ENCODE measurements around the gene CNR1.
"Not testable (repeated sequence)": the region's sequence is repeated elsewhere in the genome, so short reads cannot be mapped to it uniquely, and the experiment has no call there.

Gene CNR1

DNA sequence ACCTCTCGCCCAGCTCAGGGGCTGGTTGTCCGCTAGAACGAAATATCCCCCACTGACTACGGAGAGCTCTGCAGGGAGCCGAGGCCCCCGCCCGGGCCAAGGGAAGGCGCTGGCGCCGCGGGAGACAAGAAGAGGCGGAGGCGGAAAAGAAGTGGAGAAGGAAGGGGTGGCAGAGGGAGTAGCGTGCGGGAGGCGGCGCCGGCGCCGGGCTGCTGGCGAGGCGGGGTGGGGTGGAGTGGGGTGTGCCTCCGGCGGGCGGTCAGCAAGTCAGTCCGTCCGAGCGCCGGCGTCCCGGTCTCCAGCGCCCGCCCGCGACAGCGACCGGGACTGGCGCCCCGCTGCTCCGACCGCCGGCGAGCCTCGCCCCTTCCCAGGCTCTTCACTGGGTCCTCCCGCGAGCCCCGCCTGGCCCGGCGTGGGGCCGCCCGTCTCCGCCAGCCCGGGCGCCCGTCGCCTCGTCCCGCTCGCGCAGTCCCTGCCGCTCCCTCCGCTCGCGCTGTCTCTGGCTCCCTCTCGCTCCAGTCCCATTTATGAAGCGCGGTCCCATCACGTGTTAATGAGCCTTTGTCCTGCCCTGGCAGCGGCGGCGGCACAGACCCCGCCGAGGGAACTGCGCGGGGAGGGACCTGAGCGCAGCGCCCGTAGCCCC, at the start of gene CNR1:
Gene CNR1, minus strand, starts transcription at position 504 of the 649 bp plus-strand sequence. CDS start 21,073 bp downstream, outside the sequence.
- peak; percentile 36 for DNase-seq

DNA sequence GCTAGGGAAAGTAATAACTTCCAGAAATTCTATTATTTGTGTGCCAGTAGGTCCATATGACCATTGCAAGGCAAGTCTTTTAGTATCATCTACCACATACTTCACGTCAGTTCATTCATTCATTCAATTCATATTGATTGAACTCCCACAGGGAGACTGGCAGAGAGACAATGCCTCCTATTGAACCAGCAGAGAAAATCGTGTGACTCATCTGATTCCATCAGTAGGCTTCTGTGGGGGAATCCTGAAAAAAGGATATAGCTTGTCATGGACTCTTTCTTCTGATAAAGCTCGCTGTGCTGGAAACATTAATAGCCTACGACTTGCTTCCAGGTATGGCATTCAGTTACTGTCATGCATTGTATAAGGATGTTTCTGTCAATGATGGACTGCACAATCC, 45.3 kb upstream of the CNR1 start:
- no peak for DNase-seq

DNA sequence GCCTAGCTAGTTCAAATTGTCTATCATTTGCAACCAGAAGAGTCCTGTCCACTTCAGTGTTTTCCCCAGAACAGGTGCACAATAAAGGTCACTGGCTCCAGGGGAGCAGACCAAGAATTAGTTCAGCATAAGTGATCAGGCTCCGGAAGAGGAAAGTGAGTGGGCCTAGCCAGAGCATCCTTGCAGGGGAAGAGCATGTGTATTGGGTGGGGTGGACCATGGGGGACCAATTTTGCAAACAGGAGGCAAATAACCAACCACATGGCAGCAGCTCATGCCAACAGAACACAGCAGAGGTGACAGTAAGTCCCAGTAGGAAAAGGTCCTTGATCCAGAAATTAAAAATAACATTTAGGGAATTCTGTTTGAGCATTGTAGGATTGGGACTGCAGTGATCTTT, 43.2 kb upstream of the CNR1 start:
- no peak for DNase-seq

DNA sequence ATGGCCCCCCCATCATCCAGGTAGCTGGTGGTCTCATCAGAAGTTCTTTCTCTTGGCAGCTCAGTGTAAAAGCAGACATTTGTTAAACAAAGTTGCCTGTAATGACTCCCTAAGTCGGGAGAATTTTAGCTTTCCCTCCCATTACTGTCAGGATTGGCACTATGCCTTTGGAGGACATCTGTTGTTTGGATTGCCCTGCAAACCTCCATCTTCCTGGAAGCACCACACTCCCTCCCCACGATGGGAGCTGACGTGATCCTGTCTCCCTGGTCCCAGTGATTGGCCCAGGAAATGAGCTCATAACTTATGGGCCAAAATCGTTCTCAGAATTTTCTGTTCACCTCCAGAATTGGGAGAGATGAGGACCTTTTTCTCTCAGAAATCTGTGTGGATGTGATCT, 42.6 kb upstream of the CNR1 start:
- no peak for DNase-seq

DNA sequence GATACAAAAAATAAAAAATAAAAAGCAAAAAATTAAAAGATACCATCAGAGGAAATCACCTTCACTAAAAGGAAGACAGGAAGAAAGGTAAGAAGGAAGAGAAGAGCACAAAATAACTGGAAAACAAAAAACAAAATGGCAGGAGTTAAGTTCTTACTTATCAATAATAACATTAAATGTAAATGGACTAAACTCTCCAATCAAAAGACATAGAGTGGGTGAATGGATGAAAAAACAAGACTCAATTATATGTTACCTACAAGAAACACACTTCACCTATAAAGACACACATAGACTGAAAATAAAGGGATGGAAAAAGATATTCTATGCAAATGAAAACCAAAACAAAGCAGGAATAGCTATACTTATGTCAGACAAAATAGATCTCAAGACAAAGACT, 35.6 kb upstream of the CNR1 start:
- DNase-seq: not testable (repeated sequence)

DNA sequence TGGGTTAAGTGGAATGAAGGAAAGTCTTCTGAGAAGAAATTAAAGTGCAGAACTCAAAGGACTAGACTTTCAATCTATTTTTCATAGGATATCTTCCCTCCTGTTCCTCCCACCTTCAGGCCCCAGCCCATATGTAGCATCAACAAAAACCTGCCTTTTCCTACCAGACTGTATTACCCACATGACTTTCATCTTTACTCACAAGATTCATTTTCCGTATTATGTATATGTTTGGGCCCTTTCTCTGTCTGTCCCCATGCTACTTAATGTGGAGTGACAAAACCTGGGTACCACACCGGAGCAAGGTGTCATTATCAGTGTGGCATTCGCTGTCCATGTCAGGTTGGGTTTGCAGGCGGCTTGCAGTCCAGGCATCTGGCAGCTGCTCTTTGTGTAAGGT, 18.8 kb upstream of the CNR1 start:
- no peak for DNase-seq

DNA sequence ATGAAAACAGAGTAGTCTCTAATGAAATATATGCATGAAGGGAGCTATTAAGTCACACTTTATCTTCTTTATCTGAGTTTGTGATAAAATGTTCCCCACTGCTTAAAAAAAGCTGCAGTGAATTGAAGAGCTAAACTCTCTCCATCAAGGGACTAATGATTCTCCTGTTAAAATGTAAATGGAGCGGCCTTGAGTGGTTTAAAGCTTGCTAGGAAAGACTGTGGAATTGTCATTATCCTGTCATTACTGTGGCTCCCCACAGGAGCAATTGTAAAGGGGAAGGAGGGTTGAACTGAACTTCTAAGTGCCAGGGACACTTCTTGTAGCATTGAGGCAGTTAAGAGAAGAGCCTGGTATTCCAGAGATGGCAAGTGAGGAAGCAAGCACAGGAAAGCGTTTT, 17.3 kb upstream of the CNR1 start:
- DNase-seq: no peak

DNA sequence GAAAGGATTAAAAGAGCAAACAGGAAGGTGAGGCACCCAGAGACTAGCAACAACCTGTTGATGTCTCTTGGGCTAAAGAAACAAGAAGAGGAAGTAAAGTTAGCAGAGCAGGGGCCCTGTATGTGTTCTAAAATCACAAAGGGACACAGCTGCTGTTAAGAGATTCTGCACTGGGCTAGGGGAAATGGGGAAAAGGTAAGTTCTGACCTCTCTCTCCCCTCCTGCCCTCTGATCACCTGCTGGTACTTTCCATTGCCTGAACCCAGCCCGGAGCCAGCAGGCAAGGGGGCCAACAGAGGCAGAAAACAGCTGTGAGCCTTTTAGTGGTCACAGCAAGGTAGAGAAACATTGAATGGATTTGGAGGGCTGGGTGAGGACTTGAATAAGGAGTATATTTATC, 13.5 kb upstream of the CNR1 start:
- DNase-seq: no peak

DNA sequence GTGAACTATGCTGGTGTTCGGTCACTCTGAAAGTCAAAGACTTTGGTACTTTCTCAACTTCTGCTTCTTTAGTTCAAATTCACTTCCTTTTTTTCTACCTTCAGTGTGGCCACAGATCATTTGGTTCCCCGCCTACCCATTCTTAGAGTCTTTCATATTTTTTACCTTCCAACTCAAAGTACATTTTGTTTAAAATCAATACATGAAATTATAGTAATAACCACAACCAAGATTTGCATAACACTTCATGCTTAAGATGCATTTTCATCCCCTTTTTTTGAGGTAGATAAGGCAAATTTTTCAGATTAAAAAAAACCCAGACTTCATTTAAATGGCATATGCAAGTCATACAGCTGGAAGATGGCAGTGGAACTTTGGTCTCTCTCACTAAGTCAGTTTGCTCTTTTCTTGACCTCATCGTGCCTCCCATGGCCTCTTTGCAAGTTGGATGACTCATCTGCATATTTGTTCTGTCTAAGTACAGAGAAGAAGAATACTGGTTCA, 11.9 kb upstream of the CNR1 start:
- no peak for DNase-seq

DNA sequence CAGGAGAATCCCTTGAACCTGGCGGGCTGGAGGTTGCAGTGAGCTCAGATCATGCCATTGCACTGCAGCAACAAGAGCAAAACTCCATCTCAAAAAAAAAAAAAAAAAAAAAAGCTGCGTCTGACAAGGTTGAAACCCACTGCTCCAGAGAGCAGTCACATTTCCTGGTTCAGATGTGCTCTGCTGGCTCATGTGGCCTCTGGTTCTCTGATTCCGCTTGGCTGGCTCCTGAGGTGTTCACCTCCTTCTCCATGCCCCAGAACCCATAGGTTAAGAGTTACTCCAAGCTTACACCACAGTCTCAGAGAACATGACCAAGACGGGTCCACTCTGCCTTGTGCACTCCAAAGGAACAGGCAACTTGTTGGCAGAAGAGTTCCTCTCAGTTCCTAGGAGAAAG, 8.8 kb upstream of the CNR1 start:
- DNase-seq: no peak

DNA sequence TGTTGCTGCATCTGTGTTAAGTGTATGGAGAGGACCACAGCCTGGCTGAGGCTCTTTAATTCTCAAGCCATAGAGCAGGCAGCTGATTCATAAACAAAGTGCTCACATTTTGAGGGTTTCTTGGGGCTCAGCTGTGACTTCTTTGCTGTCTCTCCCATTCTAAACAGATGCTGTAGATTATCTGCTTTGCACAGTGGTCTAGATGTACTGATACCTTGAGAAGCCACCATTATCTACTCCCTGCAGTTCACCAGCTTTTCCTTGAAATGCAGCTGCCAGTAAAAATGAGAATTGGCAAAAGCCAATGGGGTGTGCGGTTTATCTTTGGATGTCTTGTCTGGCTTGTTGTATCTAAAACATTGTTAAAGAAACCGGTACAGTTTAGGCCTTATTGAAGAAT, 5.2 kb upstream of the CNR1 start:
- DNase-seq: no peak

DNA sequence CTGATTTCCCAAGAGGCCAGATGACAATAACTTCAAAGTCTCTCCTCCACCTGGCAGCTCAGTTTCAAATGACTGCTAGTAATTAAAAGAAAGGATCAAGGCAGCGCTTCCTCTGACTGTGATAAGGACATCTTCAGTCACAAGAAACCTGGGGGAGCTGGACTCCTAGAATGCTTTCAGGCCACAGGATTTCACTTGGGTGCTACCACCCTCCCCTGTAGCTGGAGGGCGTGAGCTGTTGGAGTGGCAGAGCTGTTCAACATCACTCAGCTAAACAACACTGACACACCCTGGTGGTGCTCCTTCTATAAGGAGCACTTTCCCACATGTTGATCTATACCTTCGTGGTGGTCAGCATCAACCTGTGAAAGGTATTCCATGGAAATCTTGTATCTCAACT, 2.2 kb upstream of the CNR1 start:
- DNase-seq: no peak

DNA sequence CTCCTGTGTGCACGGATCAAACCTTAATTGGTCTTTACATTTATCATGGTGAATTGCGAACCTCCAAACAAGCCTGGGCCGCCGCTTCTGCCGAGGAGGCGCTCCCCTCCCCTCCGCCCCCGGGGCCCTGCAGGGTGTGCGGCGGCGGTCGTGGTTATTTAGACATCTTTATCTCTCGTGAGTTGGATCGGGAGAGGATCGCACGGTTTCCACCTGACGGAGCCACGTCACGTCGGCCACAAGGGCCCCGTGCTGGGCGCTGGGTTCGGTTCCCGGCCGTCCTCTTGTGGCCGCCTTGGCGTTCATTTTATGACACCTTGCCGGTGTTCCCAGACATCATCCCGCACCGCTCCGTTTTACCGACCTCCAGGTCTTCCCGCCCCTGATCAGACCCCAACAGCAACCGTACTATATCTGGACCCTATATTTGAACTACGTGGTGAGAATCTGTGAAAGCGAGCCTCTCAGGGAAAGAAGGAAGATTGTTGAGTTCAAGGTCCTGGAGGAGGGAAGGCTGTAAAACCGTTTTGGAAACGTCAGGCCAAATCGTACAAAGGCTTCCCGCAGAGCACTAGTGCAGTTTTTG, 1.3 kb upstream of the CNR1 start:
- no peak for DNase-seq

DNA sequence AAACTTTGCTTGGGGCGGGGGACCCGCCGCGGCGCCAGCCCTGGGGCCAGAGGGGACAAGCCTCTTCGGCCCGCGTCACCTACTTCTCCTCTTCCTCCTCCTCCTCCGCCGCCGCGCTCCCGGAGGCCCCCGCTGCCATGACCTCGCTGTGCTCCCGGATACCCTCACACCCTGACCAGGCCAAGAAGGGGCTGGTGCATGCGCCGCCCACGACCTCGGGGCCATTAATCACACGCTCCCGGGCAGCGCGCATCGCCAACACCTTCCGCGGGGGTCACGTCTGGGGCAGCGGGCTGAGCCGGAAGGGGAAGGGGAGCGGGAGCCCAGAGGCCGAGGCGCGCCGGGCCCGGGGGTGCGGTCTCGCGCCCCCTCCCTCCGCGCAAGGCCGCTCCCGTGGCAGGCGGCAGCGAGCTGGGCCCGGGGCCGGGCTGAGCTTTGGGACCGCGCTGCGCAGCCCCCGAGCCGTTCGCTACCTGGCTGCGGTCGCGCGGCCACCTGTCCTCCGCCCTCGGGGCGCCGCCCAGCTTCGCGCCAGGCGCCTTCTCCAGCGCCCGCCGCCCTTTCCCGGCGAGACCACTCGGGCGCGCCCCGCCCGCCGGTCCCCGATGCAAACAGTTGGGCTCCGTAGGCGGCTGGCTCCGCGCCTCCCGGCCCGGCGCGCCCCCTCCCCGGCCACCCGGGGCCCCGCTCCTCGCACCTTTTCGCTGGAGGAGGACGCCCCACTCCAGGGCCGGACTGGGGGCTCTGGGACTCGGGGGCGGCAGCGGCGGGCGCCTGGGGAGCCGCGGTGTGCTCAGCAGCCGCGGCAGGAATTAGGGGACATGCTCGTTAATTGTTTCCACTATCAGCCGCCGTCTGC, 575 bp upstream of the CNR1 start:
- no peak for DNase-seq

DNA sequence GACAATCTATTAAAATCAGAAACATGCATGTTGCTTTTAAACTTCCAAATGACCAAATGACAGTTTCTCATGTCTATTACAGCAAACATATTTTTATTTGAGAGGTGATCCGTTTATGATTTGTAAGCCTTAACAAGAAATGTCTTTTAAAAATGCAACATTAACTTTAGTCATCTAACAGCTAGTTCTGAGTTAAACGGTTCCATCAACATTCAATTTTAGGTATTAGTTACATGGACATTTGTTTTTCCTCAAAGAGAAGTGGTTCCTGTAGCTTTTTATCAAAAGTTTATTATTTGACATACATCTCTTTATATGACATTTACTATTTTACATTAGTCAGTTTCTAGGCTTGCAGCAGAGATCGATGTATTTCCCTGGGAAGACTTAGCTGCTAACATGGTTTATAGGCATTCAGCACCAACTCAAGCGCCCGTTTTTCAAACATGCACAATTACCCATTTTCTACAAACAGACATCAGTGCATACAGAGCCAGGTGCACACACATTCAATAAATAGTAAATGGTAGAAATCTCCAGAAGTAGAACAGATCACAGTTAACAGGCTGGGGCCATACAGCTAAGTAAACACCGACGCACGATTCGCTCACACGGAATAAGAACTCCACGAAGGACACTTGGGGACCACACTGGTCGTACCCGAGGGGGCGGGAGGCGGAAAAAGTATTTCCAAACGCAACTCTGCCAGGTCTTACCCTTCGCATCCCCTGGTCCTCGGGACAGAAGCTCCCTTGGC, 882 bp downstream of the CNR1 start:
- no peak for DNase-seq

DNA sequence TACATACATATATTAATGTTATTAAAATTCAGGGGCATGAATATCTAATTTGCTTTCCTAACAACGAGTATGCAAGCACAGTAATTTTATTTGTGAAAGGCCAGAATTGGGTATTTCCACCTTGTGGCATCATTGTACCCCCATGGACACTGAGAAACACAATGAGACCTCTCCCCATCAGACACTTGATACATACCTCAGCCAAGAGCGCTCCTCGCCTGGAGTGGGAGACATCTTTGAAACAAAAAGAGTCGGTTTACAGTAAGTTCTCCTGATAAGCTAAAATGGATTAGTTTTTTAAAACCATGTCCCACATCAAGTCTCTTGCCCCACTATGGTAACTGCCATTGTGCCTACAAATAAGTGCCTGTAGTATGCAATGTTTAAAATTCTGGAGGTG, 2.1 kb downstream of the CNR1 start:
- DNase-seq: no peak

DNA sequence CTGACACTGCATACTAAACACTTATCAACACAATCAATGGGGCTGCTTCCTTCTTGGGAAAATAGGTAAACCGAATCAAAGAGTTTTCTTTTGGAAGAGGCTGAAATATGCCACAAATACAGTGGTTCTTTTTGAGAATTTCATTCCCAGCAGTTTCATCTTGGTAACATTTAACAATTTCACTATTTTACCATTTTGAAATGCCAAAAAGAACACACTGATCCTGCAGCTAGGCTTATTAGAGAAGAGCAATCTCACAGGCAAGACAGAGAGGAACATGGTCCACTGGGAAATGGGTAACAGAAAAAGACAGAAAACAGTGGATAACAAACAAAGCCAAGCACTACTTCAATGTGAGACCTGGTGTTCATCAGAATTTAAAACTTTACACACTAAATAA, 2.5 kb downstream of the CNR1 start:
- DNase-seq: no peak

DNA sequence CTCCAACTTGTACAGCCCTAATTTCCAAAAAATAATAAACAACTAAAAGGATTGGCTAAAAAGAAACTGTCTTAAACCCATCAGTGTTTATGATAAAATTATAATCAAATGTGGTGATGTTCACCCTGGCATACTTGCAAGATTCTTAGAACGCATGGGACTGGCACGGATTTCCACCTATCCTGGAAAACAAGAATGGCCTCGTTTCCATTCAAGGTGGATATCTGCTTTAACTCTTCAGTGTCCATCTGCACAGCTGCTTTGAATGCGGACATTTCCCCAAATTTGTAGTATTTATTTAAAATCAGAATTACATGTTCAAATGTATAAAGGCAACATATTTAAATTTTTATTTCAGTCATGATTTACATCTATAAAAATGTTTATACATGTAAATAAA, 4.2 kb downstream of the CNR1 start:
- DNase-seq: no peak

DNA sequence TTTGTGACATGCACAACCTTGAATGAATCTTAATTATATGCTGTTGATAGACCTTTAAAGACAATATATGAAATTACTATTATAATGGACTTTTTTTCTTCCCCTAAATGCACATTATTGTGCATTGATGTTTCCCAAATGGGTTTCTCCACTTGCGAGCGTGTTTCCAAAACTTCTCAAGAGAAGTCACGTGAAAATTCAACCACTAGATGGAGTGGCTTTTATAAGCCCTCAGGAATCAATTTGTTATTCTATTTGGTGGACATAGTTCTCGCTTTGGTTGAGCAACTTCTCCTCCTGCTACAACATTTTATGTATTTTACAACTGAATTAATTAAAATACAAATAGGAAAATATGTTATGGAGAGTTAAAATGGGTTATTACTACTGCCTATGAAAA, 9.0 kb downstream of the CNR1 start:
- DNase-seq: no peak

DNA sequence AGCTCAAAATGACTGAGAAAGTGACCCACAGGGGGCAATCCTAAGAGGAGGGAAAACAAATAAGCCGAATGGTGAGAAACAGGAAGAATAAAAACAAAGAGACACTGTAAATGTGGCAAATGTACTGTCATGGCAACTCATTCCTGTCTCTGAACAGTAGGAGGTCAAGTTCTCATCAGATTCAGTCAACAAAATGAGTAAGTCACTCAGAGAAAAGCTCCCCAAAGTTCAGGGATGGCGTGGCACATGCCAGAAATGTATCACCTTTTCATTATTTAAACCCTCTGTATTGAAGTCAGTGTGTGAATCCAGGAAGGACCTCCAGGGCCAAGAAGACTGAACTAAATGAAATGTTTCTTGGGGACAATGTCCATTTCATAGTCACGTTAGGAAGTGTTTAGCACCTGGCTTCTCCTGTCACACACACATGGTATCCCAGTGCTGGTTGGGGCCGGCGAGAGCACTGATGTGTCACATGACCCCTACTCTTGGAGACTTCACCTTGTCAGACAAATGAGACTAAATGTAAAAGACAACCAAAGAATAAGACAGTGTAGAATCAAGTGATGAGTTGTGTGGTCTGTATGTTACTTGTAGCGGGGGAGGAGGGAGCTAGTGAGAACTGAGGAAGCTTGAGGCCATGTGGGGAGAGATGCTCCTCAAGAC, 20.7 kb downstream of the CNR1 start:
- DNase-seq: no peak

DNA sequence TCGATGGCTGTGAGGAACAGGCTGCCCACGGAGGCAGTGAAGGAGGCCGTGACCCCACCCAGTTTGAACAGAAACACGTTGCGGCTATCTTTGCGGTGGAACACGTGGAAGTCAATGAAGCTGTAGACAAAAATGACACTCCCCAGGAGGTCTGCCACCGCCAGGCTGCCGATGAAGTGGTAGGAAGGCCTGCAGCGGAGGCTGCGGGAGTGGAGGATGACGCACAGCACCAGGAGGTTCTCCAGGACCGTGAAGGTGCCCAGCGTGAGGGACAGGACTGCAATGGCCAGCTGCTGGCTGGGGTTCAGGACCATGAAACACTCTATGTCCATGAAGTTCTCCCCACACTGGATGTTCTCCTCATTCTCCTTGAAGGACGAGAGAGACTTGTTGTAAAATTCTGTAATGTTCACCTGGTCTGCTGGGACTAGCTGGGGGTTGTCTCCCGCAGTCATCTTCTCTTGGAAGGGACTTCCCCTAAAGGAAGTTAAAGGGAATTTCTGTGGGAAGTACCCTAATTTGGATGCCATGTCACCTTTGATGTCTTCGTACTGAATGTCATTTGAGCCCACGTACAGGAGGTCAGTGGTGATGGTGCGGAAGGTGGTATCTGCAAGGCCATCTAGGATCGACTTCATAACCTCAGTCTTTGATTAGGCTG, 21.4 kb downstream of the CNR1 start:
- no peak for DNase-seq

Data from NCI-H2107 (cell line).